HFFc6 (cell line): ENCODE data around the gene PDX1. TPM values are rescaled to one million over a fixed set of nuclear protein-coding genes. Genes with fewer than 3 reads are reported as not detected.

Experiments
- DNase-seq: peaks from one replicate; pipeline ENCODE4 v3.0.0-alpha.2; 2018
- H3K27ac Mint-ChIP-seq: 2 replicates; pipeline ENCODE4 v1.8.0; 2020; ENCODE audit warnings: mild to moderate bottlenecking, mixed read lengths
- H3K27me3 Mint-ChIP-seq: 2 replicates; pipeline ENCODE4 v1.8.0; 2021; ENCODE audit warnings: mild to moderate bottlenecking, moderate library complexity, mixed read lengths; ENCODE audit not compliant: insufficient read depth
- H3K36me3 Mint-ChIP-seq: 2 replicates; pipeline ENCODE4 v1.8.0; 2021; ENCODE audit warnings: low read depth, mixed read lengths
- H3K4me1 Mint-ChIP-seq: 2 replicates; pipeline ENCODE4 v1.8.0; 2020; ENCODE audit warnings: low read depth, mixed read lengths
- H3K4me3 Mint-ChIP-seq: 2 replicates; pipeline ENCODE4 v1.8.0; 2020; ENCODE audit warnings: mild to moderate bottlenecking, moderate library complexity, mixed read lengths
- H3K9me3 Mint-ChIP-seq: 2 replicates; pipeline ENCODE4 v1.8.0; 2020; ENCODE audit warnings: mild to moderate bottlenecking, mixed read lengths
- CTCF ChIP-seq: fragments of 200-600 bp; sonication (generic); IDR thresholded peaks from 2 replicates; pipeline ENCODE4 v1.5.0; 2021; ENCODE audit warnings: antibody characterized with exemption, mild to moderate bottlenecking
- total RNA-seq, 6 experiments: library from RNA; stranded (reverse); fragmentation: NEBNext Ultra II Directional; extraction: Animal tissue kit (Norgen Biotek cat#: 25700); gene quantifications; 2 replicates in 1 of 6; 3 replicates in 5 of 6; pipeline ENCODE4 v1.2.3, GENCODE V29; 2021

Gene PDX1
- total RNA-seq, 6 experiments from 2014 or later: not detected

- no peak overlapping the region for H3K27ac Mint-ChIP-seq
- H3K36me3 Mint-ChIP-seq: no peaks in the 10 kb centered on the region
- no peaks in the 10 kb centered on the region for H3K9me3 Mint-ChIP-seq
- H3K27me3 Mint-ChIP-seq: peaks cover 77% of the 10 kb centered on the region
- peaks cover 14% of the 10 kb centered on the region for H3K4me1 Mint-ChIP-seq
- TF ChIP-seq CTCF: no peak
- DNase-seq: no peak
- H3K4me3 Mint-ChIP-seq: no peak overlapping the region
Measured at GRCh38 chr13:27923794-27924528, 4.2 kb downstream of the PDX1 start.

GRCh38 chr13:27924529-27925141 is 4.8 kb downstream of the PDX1 start:
- H3K27ac Mint-ChIP-seq: no peak overlapping the region
- TF ChIP-seq CTCF: no peak
- peaks cover 14% of the 10 kb centered on the region for H3K4me1 Mint-ChIP-seq
- no peak for DNase-seq
- H3K36me3 Mint-ChIP-seq: no peaks in the 10 kb centered on the region
- no peaks in the 10 kb centered on the region for H3K9me3 Mint-ChIP-seq
- peaks cover 78% of the 10 kb centered on the region for H3K27me3 Mint-ChIP-seq
- H3K4me3 Mint-ChIP-seq: no peak overlapping the region

GRCh38 chr13:27925220-27925991 is 5.6 kb downstream of the PDX1 start:
- peaks cover 14% of the 10 kb centered on the region for H3K4me1 Mint-ChIP-seq
- TF ChIP-seq CTCF: no peak
- no peaks in the 10 kb centered on the region for H3K9me3 Mint-ChIP-seq
- H3K36me3 Mint-ChIP-seq: no peaks in the 10 kb centered on the region
- H3K4me3 Mint-ChIP-seq: no peak overlapping the region
- H3K27ac Mint-ChIP-seq: no peak overlapping the region
- DNase-seq: no peak
- peaks cover 82% of the 10 kb centered on the region for H3K27me3 Mint-ChIP-seq

GRCh38 chr13:27926644-27927434 is 7.0 kb downstream of the PDX1 start:
- Mint-ChIP-seq H3K9me3 (no peaks in the 10 kb centered on the region), H3K4me3 (peak overlapping the region; percentile 21; the same call in 1 of the 2 replicates), H3K4me1 (peaks cover 8% of the 10 kb centered on the region; the same call in 1 of the 2 replicates), H3K36me3 (no peaks in the 10 kb centered on the region), H3K27me3 (peaks cover 83% of the 10 kb centered on the region), H3K27ac (no peak overlapping the region)
- TF ChIP-seq CTCF: no peak
- DNase-seq: no peak
